Large intestine (tissue), 3 donors: ENCODE data around the gene ANKRD11. TPM values are rescaled to one million over a fixed set of nuclear protein-coding genes. Genes with fewer than 3 reads are reported as not detected.

Experiments used
- DNase-seq, 2 donors: peaks; one replicate each; pipeline versions ENCODE4 v3.0.0 to v3.0.0-alpha.2; 2013
- H3K27ac ChIP-seq: one replicate; pipeline ENCODE4 v1.5.1; 2013; ENCODE audit warnings: low read length
- H3K27me3 ChIP-seq: 2 replicates; pipeline ENCODE4 v1.6.1; 2013; ENCODE audit warnings: low read length; ENCODE audit not compliant: control insufficient read depth, insufficient read depth
- H3K36me3 ChIP-seq: 2 replicates; pipeline ENCODE4 v1.6.1; 2013; ENCODE audit warnings: low read length; ENCODE audit not compliant: control insufficient read depth, insufficient read depth
- H3K4me1 ChIP-seq: one replicate; pipeline ENCODE4 v1.6.1; 2013; ENCODE audit warnings: low read length; ENCODE audit not compliant: control insufficient read depth, insufficient read depth
- H3K4me3 ChIP-seq: one replicate; pipeline ENCODE4 v1.5.1; 2013; ENCODE audit warnings: low read length
- H3K9me3 ChIP-seq: one replicate; pipeline ENCODE4 v1.6.1; 2013; ENCODE audit warnings: mild to moderate bottlenecking, low read depth, low read length, moderate library complexity; ENCODE audit not compliant: control insufficient read depth
- WGBS: methylation state at CpG from one replicate; pipeline ENCODE4 v1.1.5; 2013; ENCODE audit warnings: low lambda C conversion rate; ENCODE audit not compliant: insufficient coverage; 5-methylcytosine and 5-hydroxymethylcytosine counted together
- polyA plus RNA-seq: library from polyadenylated mRNA; unstranded; fragments of 120-200 nt; gene quantifications from one replicate; pipeline ENCODE4 v1.2.1, GENCODE V29; 2013

The ANKRD11 gene
- polyA plus RNA-seq, 1 donor, result 83.9 TPM

- H3K4me1 ChIP-seq, result peaks cover 6% of the 10 kb centered on the region
- H3K36me3 ChIP-seq, result peaks cover 3% of the 10 kb centered on the region
- 72% methylated on average over 2 of the region's 13 CpGs for WGBS
- DNase-seq, result no peak
- no peaks in the 10 kb centered on the region for H3K27me3 ChIP-seq
- no peaks in the 10 kb centered on the region for H3K9me3 ChIP-seq
- H3K4me3 ChIP-seq, result no peak overlapping the region
- H3K27ac ChIP-seq, result no peak overlapping the region
Measured at GRCh38 chr16:89453501-89454321, 36.6 kb downstream of the ANKRD11 start.

GRCh38 chr16:89452925-89453324 is 37.4 kb downstream of the ANKRD11 start:
- no peak overlapping the region for H3K4me3 ChIP-seq
- peaks cover 6% of the 10 kb centered on the region for H3K4me1 ChIP-seq
- no peak overlapping the region for H3K27ac ChIP-seq
- no peak for DNase-seq
- no peaks in the 10 kb centered on the region for H3K36me3 ChIP-seq
- H3K27me3 ChIP-seq, result no peaks in the 10 kb centered on the region
- 76% methylated on average over 3 of the region's 7 CpGs for WGBS
- H3K9me3 ChIP-seq, result no peaks in the 10 kb centered on the region

- Histone ChIP-seq H3K4me1 (peaks cover 6% of the 10 kb centered on the region), H3K27ac (no peak overlapping the region)
- WGBS, result no CpG with 5 or more reads among the region's 4 CpGs
Measured at GRCh38 chr16:89452241-89452640, 38.1 kb downstream of the ANKRD11 start.

GRCh38 chr16:89450537-89450936 is 39.8 kb downstream of the ANKRD11 start:
- peaks cover 6% of the 10 kb centered on the region for H3K4me1 ChIP-seq
- DNase-seq, result no peak
- no peaks in the 10 kb centered on the region for H3K36me3 ChIP-seq
- H3K9me3 ChIP-seq, result no peaks in the 10 kb centered on the region
- no peak overlapping the region for H3K4me3 ChIP-seq
- H3K27ac ChIP-seq, result no peak overlapping the region
- H3K27me3 ChIP-seq, result no peaks in the 10 kb centered on the region
- 100% methylated on average over 1 of the region's 5 CpGs for WGBS

More at GRCh38 chr16:89452241-89452640, 38.1 kb downstream of the ANKRD11 start:
- no peaks in the 10 kb centered on the region for H3K36me3 ChIP-seq
- H3K27me3 ChIP-seq, result no peaks in the 10 kb centered on the region
- no peak for DNase-seq
- no peaks in the 10 kb centered on the region for H3K9me3 ChIP-seq
- H3K4me3 ChIP-seq, result no peak overlapping the region

GRCh38 chr16:89449726-89450335 is 40.5 kb downstream of the ANKRD11 start:
- Histone ChIP-seq H3K9me3 (no peaks in the 10 kb centered on the region), H3K27ac (no peak overlapping the region), H3K27me3 (no peaks in the 10 kb centered on the region), H3K36me3 (no peaks in the 10 kb centered on the region), H3K4me1 (peaks cover 7% of the 10 kb centered on the region), H3K4me3 (no peak overlapping the region)
- WGBS, result no CpG with 5 or more reads among the region's 3 CpGs
- no peak for DNase-seq

- Histone ChIP-seq H3K4me3 (no peak overlapping the region), H3K4me1 (peaks cover 13% of the 10 kb centered on the region), H3K9me3 (no peaks in the 10 kb centered on the region), H3K27ac (no peak overlapping the region), H3K27me3 (no peaks in the 10 kb centered on the region), H3K36me3 (no peaks in the 10 kb centered on the region)
- WGBS, result 60% methylated on average over 2 of the region's 10 CpGs
- DNase-seq, result no peak
Measured at GRCh38 chr16:89448656-89449055, 41.7 kb downstream of the ANKRD11 start.

GRCh38 chr16:89446975-89447293 is 43.4 kb downstream of the ANKRD11 start:
- Histone ChIP-seq H3K9me3 (no peaks in the 10 kb centered on the region), H3K36me3 (no peaks in the 10 kb centered on the region), H3K27me3 (no peaks in the 10 kb centered on the region), H3K27ac (no peak overlapping the region), H3K4me3 (no peak overlapping the region), H3K4me1 (peaks cover 29% of the 10 kb centered on the region)
- DNase-seq, result no peak
- WGBS, result no CpG with 5 or more reads among the region's 6 CpGs

- DNase-seq, result no peak
- H3K27me3 ChIP-seq, result no peaks in the 10 kb centered on the region
- H3K4me3 ChIP-seq, result no peak overlapping the region
- WGBS, result no CpG with 5 or more reads among the region's 15 CpGs
- H3K4me1 ChIP-seq, result peaks cover 32% of the 10 kb centered on the region
- no peaks in the 10 kb centered on the region for H3K9me3 ChIP-seq
- no peak overlapping the region for H3K27ac ChIP-seq
- no peaks in the 10 kb centered on the region for H3K36me3 ChIP-seq
Measured at GRCh38 chr16:89446136-89446974, 44.0 kb downstream of the ANKRD11 start.

- Histone ChIP-seq H3K27ac (no peak overlapping the region), H3K36me3 (no peaks in the 10 kb centered on the region), H3K27me3 (no peaks in the 10 kb centered on the region), H3K9me3 (no peaks in the 10 kb centered on the region), H3K4me1 (peaks cover 36% of the 10 kb centered on the region), H3K4me3 (no peak overlapping the region)
- WGBS, result no CpG with 5 or more reads among the region's 5 CpGs
- no peak for DNase-seq
Measured at GRCh38 chr16:89445166-89445565, 45.2 kb downstream of the ANKRD11 start.

- Histone ChIP-seq H3K36me3 (no peaks in the 10 kb centered on the region), H3K27me3 (no peaks in the 10 kb centered on the region), H3K9me3 (no peaks in the 10 kb centered on the region), H3K4me1 (peaks cover 36% of the 10 kb centered on the region), H3K27ac (no peak overlapping the region), H3K4me3 (no peak overlapping the region)
- 75% methylated on average over 1 of the region's 3 CpGs for WGBS
- DNase-seq, result no peak
Measured at GRCh38 chr16:89444728-89445127, 45.6 kb downstream of the ANKRD11 start.
